HepG2 (cell line): ENCODE data around the gene BCL2. TPM values are rescaled to one million over a fixed set of nuclear protein-coding genes. Genes with fewer than 3 reads are reported as not detected.

Source experiments
- ATAC-seq: fragments of 200-7000 bp; cut with Tn5 transposase; 3 replicates; pipeline ENCODE4 v1.9.1; 2020; ENCODE audit warnings: mild to moderate bottlenecking, moderate library complexity
- BruUV-seq: library from RNA; stranded (reverse); fragments of 400-500 nt; replicated peaks from 2 replicates; lab custom pipeline; 2021; lab: Mats Ljungman, UMichigan
- CTCF ChIA-PET: fragments of 300-600 bp; formaldehyde crosslinking; extraction: SDS; loops from one replicate; lab custom pipeline; 2021; ENCODE audit warnings: low total read pairs, inconsistent platforms, low intra/inter-chr PET ratio; lab: Yijun Ruan, JAX
- POLR2A ChIA-PET: fragments of 350-600 bp; sonication (Branson Sonifier 250); formaldehyde crosslinking; loops from one replicate; lab custom pipeline; 2020; ENCODE audit warnings: antibody characterized with exemption, inconsistent platforms; lab: Yijun Ruan, JAX
- DNase-seq: peaks from one replicate; pipeline ENCODE4 v3.0.0-alpha.2; 2015; ENCODE audit warnings: low spot score
- FAIRE-seq: peaks from 3 replicates; lab custom pipeline; 2011; peaks lifted over from hg19 to GRCh38; lab: Jason Lieb, UNC
- H2AFZ ChIP-seq: one replicate; pipeline ENCODE4 v1.6.1; 2011; ENCODE audit warnings: low read length, inconsistent platforms
- H3K27ac ChIP-seq: fragments of 300-600 bp; 3 replicates; pipeline ENCODE4 v1.8.0; 2011; ENCODE audit warnings: mixed run types, mild to moderate bottlenecking, mixed read lengths, low read length, inconsistent platforms; ENCODE audit not compliant: insufficient read depth; ENCODE audit errors: extremely low read length
- H3K27me3 ChIP-seq, 2 experiments: fragments of 200-600 bp in 1 of 2; 2 replicates in 1 of 2; 3 replicates in 1 of 2; pipeline versions ENCODE4 v1.6.0 to v1.8.0; 2011; ENCODE audit warnings: low read length in 2 of 2, mild to moderate bottlenecking in 2 of 2, moderate library complexity in 2 of 2, inconsistent platforms in 1 of 2; ENCODE audit not compliant: insufficient read depth in 2 of 2, control insufficient read depth in 1 of 2
- H3K36me3 ChIP-seq, 2 experiments: fragments of 200-600 bp in 1 of 2; replicated peaks in 1 of 2; 2 replicates in 1 of 2; 3 replicates in 1 of 2; pipeline versions ENCODE4 v1.5.1 to v1.8.0; 2011; ENCODE audit warnings: low read length in 2 of 2, inconsistent platforms in 1 of 2; ENCODE audit not compliant: insufficient read depth in 2 of 2, control insufficient read depth in 1 of 2
- H3K4me1 ChIP-seq: 2 replicates; pipeline ENCODE4 v1.5.1; 2012; ENCODE audit warnings: low read length, inconsistent platforms; ENCODE audit not compliant: insufficient read depth
- H3K4me2 ChIP-seq: 2 replicates; pipeline ENCODE4 v1.6.0; 2011; ENCODE audit warnings: low read depth, low read length, inconsistent platforms
- H3K4me3 ChIP-seq, 3 experiments: fragments of 200-600 bp in 1 of 3; sonication (generic), shearing (Covaris generic) in 1 of 3; replicated peaks in 1 of 3; 2 replicates each; pipeline ENCODE4 v1.5.1; 2011 to 2016; ENCODE audit warnings: low read length in 3 of 3, inconsistent platforms in 2 of 3, low read depth in 2 of 3, mild to moderate bottlenecking in 2 of 3, control low read depth in 1 of 3, mixed read lengths in 1 of 3; ENCODE audit not compliant: insufficient read depth in 1 of 3
- H3K79me2 ChIP-seq: one replicate; pipeline ENCODE4 v1.6.1; 2011; ENCODE audit warnings: low read length, inconsistent platforms; ENCODE audit not compliant: insufficient read depth
- H3K9ac ChIP-seq: 2 replicates; pipeline ENCODE4 v1.6.0; 2011; ENCODE audit warnings: mild to moderate bottlenecking, low read depth, low read length, inconsistent platforms; ENCODE audit not compliant: insufficient read depth
- H3K9me3 ChIP-seq: 2 replicates; pipeline ENCODE4 v1.5.1; 2012; ENCODE audit warnings: mild to moderate bottlenecking, low read length
- H4K20me1 ChIP-seq: 2 replicates; pipeline ENCODE4 v1.6.0; 2011; ENCODE audit warnings: inconsistent platforms, mild to moderate bottlenecking, low read length, moderate library complexity; ENCODE audit not compliant: insufficient read depth
- MTA3 ChIP-seq: sonication (generic); formaldehyde crosslinking; IDR thresholded peaks from 2 replicates; pipeline ENCODE4 v1.4.0; 2020; ENCODE audit warnings: missing genetic modification reagents
- SKI ChIP-seq: fragments of 450-650 bp; IDR thresholded peaks from one replicate; pipeline ENCODE4 v1.6.1; 2018; ENCODE audit warnings: mild to moderate bottlenecking; ENCODE audit not compliant: partially characterized antibody
- SOX13 ChIP-seq, 3 experiments: fragments of 450-650 bp in 1 of 3; sonication (generic) in 1 of 3; formaldehyde crosslinking in 1 of 3; IDR thresholded peaks in 2 of 3; conservative IDR thresholded peaks in 1 of 3; 2 replicates each; pipeline versions ENCODE4 v1.5.0 to v1.6.1; 2016 to 2020; ENCODE audit warnings: antibody characterized with exemption in 1 of 3, mild to moderate bottlenecking in 1 of 3, missing compliant biosample characterization in 1 of 3, missing genetic modification reagents in 1 of 3, moderate library complexity in 1 of 3
- SRF ChIP-seq: IDR thresholded peaks from 2 replicates; pipeline ENCODE4 v1.6.1; 2011; ENCODE audit warnings: mild to moderate bottlenecking, low read depth, low read length, moderate library complexity
- STAT5B ChIP-seq: sonication (generic); formaldehyde crosslinking; IDR thresholded peaks from 2 replicates; pipeline ENCODE4 v1.4.0; 2020; ENCODE audit warnings: missing genetic modification reagents
- ZNF230 ChIP-seq: sonication (generic); formaldehyde crosslinking; IDR thresholded peaks from 2 replicates; pipeline ENCODE4 v1.4.0; 2020; ENCODE audit warnings: mild to moderate bottlenecking, missing genetic modification reagents
- ZNF446 ChIP-seq: sonication (generic); formaldehyde crosslinking; IDR thresholded peaks from 2 replicates; pipeline ENCODE4 v1.5.0; 2020; ENCODE audit warnings: mild to moderate bottlenecking, missing genetic modification reagents
- ZNF530 ChIP-seq: sonication (generic); formaldehyde crosslinking; IDR thresholded peaks from 2 replicates; pipeline ENCODE4 v1.5.0; 2020; ENCODE audit warnings: low read depth, mild to moderate bottlenecking, missing genetic modification reagents
- ZNF572 ChIP-seq: sonication (generic); formaldehyde crosslinking; IDR thresholded peaks from 2 replicates; pipeline ENCODE4 v1.5.1; 2020; ENCODE audit warnings: mild to moderate bottlenecking, missing genetic modification reagents
- ZNF615 ChIP-seq: sonication (generic); formaldehyde crosslinking; IDR thresholded peaks from 2 replicates; pipeline ENCODE4 v1.5.0; 2020; ENCODE audit warnings: mild to moderate bottlenecking, missing genetic modification reagents, borderline replicate concordance
- ZNF766 ChIP-seq: sonication (generic); formaldehyde crosslinking; IDR thresholded peaks from 2 replicates; pipeline ENCODE4 v1.5.0; 2020; ENCODE audit warnings: missing genetic modification reagents, borderline replicate concordance
- WGBS: methylation state at CpG from one replicate; pipeline ENCODE4 v1.1.6; 2017; ENCODE audit warnings: low lambda C conversion rate; 5-methylcytosine and 5-hydroxymethylcytosine counted together
- in situ Hi-C: cut with HindIII; loops from 2 replicates; pipeline ENCODE4 v1.10.0; 2017; ENCODE audit warnings: low pct_unique_long_range_greater_than_20kb; ENCODE audit not compliant: extremely low pct_ligation_motif_present
- intact Hi-C: fragments of 100-400 bp; cut with micrococcal nuclease; formaldehyde crosslinking; loops from one replicate; pipeline ENCODE4 v1.10.0; 2022; ENCODE audit not compliant: unreplicated experiment
- polyA plus RNA-seq, 8 experiments: library from polyadenylated mRNA; depleted of rRNA in 3 of 8; stranded (reverse) in 7 of 8; unstranded in 1 of 8; fragments of >200 nt; fragmentation: Illumina TruSeq in 4 of 8; extraction: Trizol in 4 of 8; gene quantifications; 2 replicates each; pipeline versions ENCODE4 v1.2.1 to v1.2.3, GENCODE V29; 2011 to 2016; ENCODE audit warnings: low read depth in 4 of 8, missing spikeins in 1 of 8, mixed read lengths in 1 of 8; ENCODE audit not compliant: insufficient read depth in 1 of 8
- total RNA-seq, 5 experiments: library from RNA; depleted of rRNA; stranded (reverse); fragments of >200 nt; fragmentation: Illumina TruSeq; extraction: Trizol; gene quantifications; 2 replicates each; pipeline ENCODE4 v1.2.3, GENCODE V29; 2016; ENCODE audit warnings: low read depth in 1 of 5
- TF ChIP-seq, protein P1 (sequence below): sonication (generic); formaldehyde crosslinking; IDR thresholded peaks from 2 replicates; pipeline ENCODE4 v1.8.0; 2023; ENCODE audit warnings: mild to moderate bottlenecking, missing genetic modification reagents
- TF ChIP-seq, protein P2 (sequence below): sonication (generic); formaldehyde crosslinking; IDR thresholded peaks from 2 replicates; pipeline ENCODE4 v1.4.0; 2020; ENCODE audit warnings: missing genetic modification reagents
- TF ChIP-seq, protein P3 (sequence below): sonication (generic); formaldehyde crosslinking; IDR thresholded peaks from 2 replicates; pipeline ENCODE4 v1.4.0; 2020; ENCODE audit warnings: missing genetic modification reagents, mild to moderate bottlenecking, borderline replicate concordance
- TF ChIP-seq, protein P4 (sequence below): sonication (generic); formaldehyde crosslinking; IDR thresholded peaks from 2 replicates; pipeline ENCODE4 v1.5.0; 2020; ENCODE audit warnings: missing genetic modification reagents, mild to moderate bottlenecking, borderline replicate concordance
- TF ChIP-seq, protein P5 (sequence below): sonication (generic); formaldehyde crosslinking; IDR thresholded peaks from 2 replicates; pipeline ENCODE4 v1.4.0; 2020; ENCODE audit warnings: missing genetic modification reagents, borderline replicate concordance

The BCL2 gene
- total and polyA plus RNA-seq, 2 of the 13 experiments (the other 11 are each of a cell fraction or from before 2014, with no cell fraction given): 0.07 to 0.53 TPM

DNA sequence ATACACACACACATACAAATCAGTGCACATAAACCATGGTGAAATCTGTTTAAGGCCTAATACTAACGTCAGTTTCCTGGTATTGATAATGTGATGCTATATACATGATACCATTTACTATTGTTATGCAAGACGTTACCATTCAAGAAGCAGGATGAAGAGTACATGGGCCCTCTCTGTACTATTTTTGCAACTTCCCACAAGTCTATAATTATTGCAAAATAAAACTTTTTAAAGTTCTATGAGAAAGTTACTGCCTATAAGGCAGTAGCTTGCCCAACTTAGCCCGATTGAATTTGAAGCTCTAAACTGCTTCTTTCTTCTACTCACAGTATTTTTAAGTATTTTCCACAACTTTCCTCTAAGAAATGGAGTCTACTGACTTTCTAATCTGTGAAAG, 74.0 kb downstream of the BCL2 start (continued):
- no peak for TF ChIP-seq SOX13 (IDR thresholded peaks at IDR 0.05)
- no peak for TF ChIP-seq SOX13 (CRISPR knock-in tag; conservative IDR thresholded peaks at IDR 0.05 in 1 of 2, IDR thresholded peaks at IDR 0.05 in 1 of 2)
- no peak for TF ChIP-seq STAT5B (CRISPR knock-in tag)
- TF ChIP-seq ZNF530: no peak
- TF ChIP-seq SKI: no peak
- no peak for TF ChIP-seq ZNF230 (CRISPR knock-in tag)
- TF ChIP-seq ZNF572: no peak
- no peak for TF ChIP-seq SRF
- TF ChIP-seq ZNF766 (CRISPR knock-in tag): no peak

DNA sequence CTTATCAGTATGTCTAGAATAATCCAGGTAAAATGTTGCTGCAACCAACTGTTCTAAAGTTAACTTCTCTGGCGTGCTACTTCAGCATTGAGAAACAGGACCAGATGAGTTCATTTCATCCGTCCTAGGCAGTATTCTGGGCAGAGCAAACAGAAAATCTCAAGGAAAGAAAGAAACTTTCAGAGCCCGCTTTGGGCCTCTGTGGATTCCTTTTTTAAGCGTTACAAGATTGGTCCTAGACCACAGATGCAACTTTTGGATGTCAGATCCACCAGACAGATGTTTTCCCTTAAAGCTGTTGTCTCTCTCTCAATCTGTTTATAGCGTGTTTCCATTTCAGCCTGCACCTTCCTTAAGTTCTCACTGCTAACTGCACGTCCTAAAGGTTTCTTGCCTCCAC, 75.0 kb downstream of the BCL2 start:
- Histone ChIP-seq H3K4me2 (no peak overlapping the region), H4K20me1 (no peaks in the 10 kb centered on the region), H3K9ac (no peak overlapping the region), H3K4me1 (no peaks in the 10 kb centered on the region), H3K4me3 (no peak overlapping the region), H3K27me3 (peaks cover 0 to 7% of the 10 kb centered on the region in 2 experiments; a peak in 1 of 5 replicates), H3K9me3 (no peaks in the 10 kb centered on the region), H3K36me3 (no peaks in the 10 kb centered on the region), H2AFZ (no peak overlapping the region), H3K27ac (no peak overlapping the region), H3K79me2 (no peaks in the 10 kb centered on the region)
- ChIA-PET POLR2A (no interaction called here), CTCF (no interaction called here)
- no peak for DNase-seq
- no peak for FAIRE-seq
- ATAC-seq: no peak
- 13% methylated on average over 6 of the region's 6 CpGs for WGBS
- intact Hi-C loops (no loop called here), in situ Hi-C loops (no loop called here)
- BruUV-seq: no TSS peak
- TF ChIP-seq ZNF446 (CRISPR knock-in tag): no peak
- TF ChIP-seq, protein P1, sequence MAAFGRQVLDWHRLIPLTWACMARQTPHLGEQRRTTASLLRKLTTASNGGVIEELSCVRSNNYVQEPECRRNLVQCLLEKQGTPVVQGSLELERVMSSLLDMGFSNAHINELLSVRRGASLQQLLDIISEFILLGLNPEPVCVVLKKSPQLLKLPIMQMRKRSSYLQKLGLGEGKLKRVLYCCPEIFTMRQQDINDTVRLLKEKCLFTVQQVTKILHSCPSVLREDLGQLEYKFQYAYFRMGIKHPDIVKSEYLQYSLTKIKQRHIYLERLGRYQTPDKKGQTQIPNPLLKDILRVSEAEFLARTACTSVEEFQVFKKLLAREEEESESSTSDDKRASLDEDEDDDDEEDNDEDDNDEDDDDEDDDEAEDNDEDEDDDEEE (CRISPR knock-in tag): no peak
- no peak for TF ChIP-seq ZNF615 (CRISPR knock-in tag)
- TF ChIP-seq MTA3 (CRISPR knock-in tag): no peak
- TF ChIP-seq, protein P2, sequence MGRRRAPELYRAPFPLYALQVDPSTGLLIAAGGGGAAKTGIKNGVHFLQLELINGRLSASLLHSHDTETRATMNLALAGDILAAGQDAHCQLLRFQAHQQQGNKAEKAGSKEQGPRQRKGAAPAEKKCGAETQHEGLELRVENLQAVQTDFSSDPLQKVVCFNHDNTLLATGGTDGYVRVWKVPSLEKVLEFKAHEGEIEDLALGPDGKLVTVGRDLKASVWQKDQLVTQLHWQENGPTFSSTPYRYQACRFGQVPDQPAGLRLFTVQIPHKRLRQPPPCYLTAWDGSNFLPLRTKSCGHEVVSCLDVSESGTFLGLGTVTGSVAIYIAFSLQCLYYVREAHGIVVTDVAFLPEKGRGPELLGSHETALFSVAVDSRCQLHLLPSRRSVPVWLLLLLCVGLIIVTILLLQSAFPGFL (CRISPR knock-in tag): no peak
- TF ChIP-seq, protein P3, sequence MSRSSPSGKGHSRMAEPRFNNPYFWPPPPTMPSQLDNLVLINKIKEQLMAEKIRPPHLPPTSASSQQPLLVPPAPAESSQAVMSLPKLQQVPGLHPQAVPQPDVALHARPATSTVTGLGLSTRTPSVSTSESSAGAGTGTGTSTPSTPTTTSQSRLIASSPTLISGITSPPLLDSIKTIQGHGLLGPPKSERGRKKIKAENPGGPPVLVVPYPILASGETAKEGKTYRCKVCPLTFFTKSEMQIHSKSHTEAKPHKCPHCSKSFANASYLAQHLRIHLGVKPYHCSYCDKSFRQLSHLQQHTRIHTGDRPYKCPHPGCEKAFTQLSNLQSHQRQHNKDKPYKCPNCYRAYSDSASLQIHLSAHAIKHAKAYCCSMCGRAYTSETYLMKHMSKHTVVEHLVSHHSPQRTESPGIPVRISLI: no peak
- TF ChIP-seq, protein P4, sequence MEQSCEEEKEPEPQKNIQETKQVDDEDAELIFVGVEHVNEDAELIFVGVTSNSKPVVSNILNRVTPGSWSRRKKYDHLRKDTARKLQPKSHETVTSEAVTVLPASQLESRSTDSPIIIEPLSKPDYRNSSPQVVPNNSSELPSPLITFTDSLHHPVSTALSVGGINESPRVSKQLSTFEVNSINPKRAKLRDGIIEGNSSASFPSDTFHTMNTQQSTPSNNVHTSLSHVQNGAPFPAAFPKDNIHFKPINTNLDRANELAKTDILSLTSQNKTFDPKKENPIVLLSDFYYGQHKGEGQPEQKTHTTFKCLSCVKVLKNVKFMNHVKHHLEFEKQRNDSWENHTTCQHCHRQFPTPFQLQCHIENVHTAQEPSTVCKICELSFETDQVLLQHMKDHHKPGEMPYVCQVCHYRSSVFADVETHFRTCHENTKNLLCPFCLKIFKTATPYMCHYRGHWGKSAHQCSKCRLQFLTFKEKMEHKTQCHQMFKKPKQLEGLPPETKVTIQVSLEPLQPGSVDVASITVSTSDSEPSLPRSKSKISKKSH (CRISPR knock-in tag): no peak
- TF ChIP-seq, protein P5, sequence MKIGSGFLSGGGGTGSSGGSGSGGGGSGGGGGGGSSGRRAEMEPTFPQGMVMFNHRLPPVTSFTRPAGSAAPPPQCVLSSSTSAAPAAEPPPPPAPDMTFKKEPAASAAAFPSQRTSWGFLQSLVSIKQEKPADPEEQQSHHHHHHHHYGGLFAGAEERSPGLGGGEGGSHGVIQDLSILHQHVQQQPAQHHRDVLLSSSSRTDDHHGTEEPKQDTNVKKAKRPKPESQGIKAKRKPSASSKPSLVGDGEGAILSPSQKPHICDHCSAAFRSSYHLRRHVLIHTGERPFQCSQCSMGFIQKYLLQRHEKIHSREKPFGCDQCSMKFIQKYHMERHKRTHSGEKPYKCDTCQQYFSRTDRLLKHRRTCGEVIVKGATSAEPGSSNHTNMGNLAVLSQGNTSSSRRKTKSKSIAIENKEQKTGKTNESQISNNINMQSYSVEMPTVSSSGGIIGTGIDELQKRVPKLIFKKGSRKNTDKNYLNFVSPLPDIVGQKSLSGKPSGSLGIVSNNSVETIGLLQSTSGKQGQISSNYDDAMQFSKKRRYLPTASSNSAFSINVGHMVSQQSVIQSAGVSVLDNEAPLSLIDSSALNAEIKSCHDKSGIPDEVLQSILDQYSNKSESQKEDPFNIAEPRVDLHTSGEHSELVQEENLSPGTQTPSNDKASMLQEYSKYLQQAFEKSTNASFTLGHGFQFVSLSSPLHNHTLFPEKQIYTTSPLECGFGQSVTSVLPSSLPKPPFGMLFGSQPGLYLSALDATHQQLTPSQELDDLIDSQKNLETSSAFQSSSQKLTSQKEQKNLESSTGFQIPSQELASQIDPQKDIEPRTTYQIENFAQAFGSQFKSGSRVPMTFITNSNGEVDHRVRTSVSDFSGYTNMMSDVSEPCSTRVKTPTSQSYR: no peak
